Sigmoid colon (tissue), 4 donors: Measurements from ENCODE around the gene ACAA1.
"Not testable (repeated sequence)": the region's sequence is repeated elsewhere in the genome, so short reads cannot be mapped to it uniquely, and the experiment has no call there.

Experiments used
- CTCF ChIP-seq, 4 experiments: fragments of 450-650 bp in 3 of 4; fragments of 200-600 bp in 1 of 4; IDR thresholded peaks; one replicate each; pipeline ENCODE4 v1.5.1; 2016 to 2019; ENCODE audit warnings: antibody characterized with exemption in 4 of 4, mild to moderate bottlenecking in 3 of 4, moderate library complexity in 2 of 4
- POLR2A ChIP-seq, 2 donors: fragments of 450-650 bp; IDR thresholded peaks; one replicate each; pipeline ENCODE4 v1.6.1; 2016; ENCODE audit warnings: antibody characterized with exemption in 2 of 2, mild to moderate bottlenecking in 2 of 2, moderate library complexity in 2 of 2
- POLR2AphosphoS5 ChIP-seq, 4 donors: sonication (generic); formaldehyde crosslinking; IDR thresholded peaks; one replicate each; pipeline ENCODE4 v1.6.1; 2017; ENCODE audit warnings: antibody characterized with exemption in 4 of 4

- not testable (repeated sequence) for TF ChIP-seq CTCF, POLR2AphosphoS5, POLR2A (IDR thresholded peaks at IDR 0.05)
Observed at GRCh38 chr3:38082296-38082695, 54.6 kb downstream of the ACAA1 start.
